Measurements from ENCODE around the gene WDR81.

WDR81 gene

GRCh38 chr17:1754430-1755112 is 30.1 kb downstream of the WDR81 start:
- no peak overlapping the region for H2AFZ ChIP-seq (ENCODE audit: low read depth, low read length)
- TF ChIP-seq CTCF (IDR thresholded peaks at IDR 0.05; ENCODE audit: low read depth, low read length) (no peak), EZH2phosphoT487 (IDR thresholded peaks at IDR 0.05; ENCODE audit: low read depth) (no peak)
- H3K27ac ChIP-seq (ENCODE audit: low read length) = no peak overlapping the region
- H4K20me1 ChIP-seq (ENCODE audit: insufficient read depth, low read length) = no peaks in the 10 kb centered on the region
- H3K4me3 ChIP-seq (ENCODE audit: low read length) = no peak overlapping the region
- no peaks in the 10 kb centered on the region for H3K27me3 ChIP-seq (ENCODE audit: low read depth, low read length)
- peaks cover 15% of the 10 kb centered on the region for H3K4me1 ChIP-seq (ENCODE audit: low read length)
- no peak overlapping the region for H3K4me2 ChIP-seq (ENCODE audit: low read length)
- no peaks in the 10 kb centered on the region for H3K36me3 ChIP-seq (replicated peaks; ENCODE audit: low read depth, low read length)
- H3K9ac ChIP-seq (ENCODE audit: low read length) = no peak overlapping the region
- no peaks in the 10 kb centered on the region for H3K79me2 ChIP-seq (ENCODE audit: low read length)
- H3K9me3 ChIP-seq (ENCODE audit: insufficient read depth, low read length) = no peaks in the 10 kb centered on the region

GRCh38 chr17:1755252-1755826 is 30.8 kb downstream of the WDR81 start:
- no peaks in the 10 kb centered on the region for H4K20me1 ChIP-seq (ENCODE audit: insufficient read depth, low read length)

GRCh38 chr17:1755827-1756262 is 31.3 kb downstream of the WDR81 start:
- no peak overlapping the region for H3K4me2 ChIP-seq (ENCODE audit: low read length)
- H3K27ac ChIP-seq (ENCODE audit: low read length) = no peak overlapping the region
- no peak overlapping the region for H2AFZ ChIP-seq (ENCODE audit: low read depth, low read length)

More at GRCh38 chr17:1755252-1755826, 30.8 kb downstream of the WDR81 start:
- Histone ChIP-seq H3K36me3 (replicated peaks; ENCODE audit: low read depth, low read length) (no peaks in the 10 kb centered on the region), H3K4me1 (ENCODE audit: low read length) (peaks cover 15% of the 10 kb centered on the region), H3K9me3 (ENCODE audit: insufficient read depth, low read length) (no peaks in the 10 kb centered on the region), H3K4me2 (ENCODE audit: low read length) (no peak overlapping the region), H3K79me2 (ENCODE audit: low read length) (no peaks in the 10 kb centered on the region), H3K9ac (ENCODE audit: low read length) (no peak overlapping the region), H3K4me3 (ENCODE audit: low read length) (no peak overlapping the region), H2AFZ (ENCODE audit: low read depth, low read length) (no peak overlapping the region), H3K27me3 (ENCODE audit: low read depth, low read length) (no peaks in the 10 kb centered on the region), H3K27ac (ENCODE audit: low read length) (no peak overlapping the region)
- no peak for TF ChIP-seq EZH2phosphoT487 (IDR thresholded peaks at IDR 0.05; ENCODE audit: low read depth)
- TF ChIP-seq CTCF (IDR thresholded peaks at IDR 0.05; ENCODE audit: low read depth, low read length) = no peak

More at GRCh38 chr17:1755827-1756262, 31.3 kb downstream of the WDR81 start:
- Histone ChIP-seq H3K79me2 (ENCODE audit: low read length) (no peaks in the 10 kb centered on the region), H3K9me3 (ENCODE audit: insufficient read depth, low read length) (no peaks in the 10 kb centered on the region), H3K9ac (ENCODE audit: low read length) (no peak overlapping the region), H3K27me3 (ENCODE audit: low read depth, low read length) (no peaks in the 10 kb centered on the region), H3K36me3 (replicated peaks; ENCODE audit: low read depth, low read length) (no peaks in the 10 kb centered on the region), H3K4me3 (ENCODE audit: low read length) (no peak overlapping the region), H3K4me1 (ENCODE audit: low read length) (peaks cover 15% of the 10 kb centered on the region), H4K20me1 (ENCODE audit: insufficient read depth, low read length) (no peaks in the 10 kb centered on the region)
- TF ChIP-seq EZH2phosphoT487 (IDR thresholded peaks at IDR 0.05; ENCODE audit: low read depth) (no peak), CTCF (IDR thresholded peaks at IDR 0.05; ENCODE audit: low read depth, low read length) (no peak)

Measured in OCI-LY3 (cell line).